Spleen (tissue), 11 donors: ENCODE data around the gene KIF12. TPM values are rescaled to one million over a fixed set of nuclear protein-coding genes. Genes with fewer than 3 reads are reported as not detected.

ENCODE experiments used
- DNase-seq: peaks from one replicate; pipeline ENCODE4 v3.0.0-alpha.2; 2020
- H3K27ac ChIP-seq, 8 donors: fragments of 200-600 bp; sonication (generic) in 7 of 8; 1 replicate in 4 of 8; 2 replicates in 4 of 8; pipeline versions ENCODE4 v1.5.0 to v1.8.0; 2016 to 2021; ENCODE audit warnings: inconsistent platforms in 4 of 8, mild to moderate bottlenecking in 4 of 8, moderate library complexity in 1 of 8
- H3K27me3 ChIP-seq, 7 donors: fragments of 200-600 bp; sonication (generic) in 6 of 7; replicated peaks in 1 of 7; 1 replicate in 4 of 7; 2 replicates in 3 of 7; pipeline versions ENCODE4 v1.5.0 to v1.8.0; 2016 to 2021; ENCODE audit warnings: inconsistent platforms in 3 of 7, mild to moderate bottlenecking in 1 of 7
- H3K36me3 ChIP-seq, 6 donors: fragments of 200-600 bp; sonication (generic) in 5 of 6; 1 replicate in 4 of 6; 2 replicates in 2 of 6; pipeline versions ENCODE4 v1.5.0 to v1.8.0; 2016 to 2021; ENCODE audit warnings: inconsistent platforms in 2 of 6
- H3K4me1 ChIP-seq, 6 donors: fragments of 200-600 bp; sonication (generic) in 5 of 6; 1 replicate in 3 of 6; 2 replicates in 3 of 6; pipeline versions ENCODE4 v1.5.0 to v1.8.0; 2016 to 2021; ENCODE audit warnings: inconsistent platforms in 3 of 6
- H3K4me3 ChIP-seq, 8 donors: fragments of 200-600 bp; sonication (generic) in 7 of 8; 1 replicate in 4 of 8; 2 replicates in 4 of 8; pipeline versions ENCODE4 v1.5.0 to v1.8.0; 2016 to 2021; ENCODE audit warnings: inconsistent platforms in 4 of 8, mild to moderate bottlenecking in 4 of 8, moderate library complexity in 2 of 8
- H3K9me3 ChIP-seq, 8 donors: fragments of 200-600 bp; sonication (generic) in 7 of 8; 1 replicate in 4 of 8; 2 replicates in 4 of 8; pipeline versions ENCODE4 v1.5.0 to v1.8.0; 2016 to 2021; ENCODE audit warnings: inconsistent platforms in 4 of 8
- CTCF ChIP-seq, 11 experiments: fragments of 200-600 bp in 7 of 11; fragments of 450-650 bp in 4 of 11; sonication (generic) in 4 of 11; IDR thresholded peaks in 8 of 11; conservative IDR thresholded peaks in 3 of 11; 1 replicate in 7 of 11; 2 replicates in 4 of 11; pipeline versions ENCODE4 v1.4.0 to v1.8.0; 2016 to 2021; ENCODE audit warnings: antibody characterized with exemption in 11 of 11, inconsistent platforms in 4 of 11, mild to moderate bottlenecking in 1 of 11
- POLR2A ChIP-seq, 3 donors: fragments of 450-650 bp; IDR thresholded peaks; one replicate each; pipeline ENCODE4 v1.5.1; 2017; ENCODE audit warnings: antibody characterized with exemption in 3 of 3, mild to moderate bottlenecking in 1 of 3
- POLR2AphosphoS5 ChIP-seq, 3 donors: sonication (generic); formaldehyde crosslinking; IDR thresholded peaks; one replicate each; pipeline ENCODE4 v1.5.1; 2017; ENCODE audit warnings: antibody characterized with exemption in 3 of 3
- WGBS, 5 donors: extraction: QIAGEN DNeasy Blood & Tissue Kit in 3 of 5; methylation state at CpG; one replicate each; pipeline versions ENCODE4 v1.1.5 to v1.1.7; 2013 to 2018; 5-methylcytosine and 5-hydroxymethylcytosine counted together
- intact Hi-C: fragments of 100-400 bp; cut with DNase I; formaldehyde crosslinking; loops from one replicate; pipeline ENCODE4 v1.15.0; 2023; ENCODE audit warnings: low total_unique reads
- polyA plus RNA-seq, 3 donors: library from polyadenylated mRNA; stranded (reverse); fragments of 200-250 nt; gene quantifications; one replicate each; pipeline ENCODE4 v1.2.1, GENCODE V29; 2013
- total RNA-seq, 7 donors: library from RNA; depleted of rRNA in 3 of 7; stranded (reverse); fragments of >200 nt in 3 of 7; fragmentation: NEBNext Ultra II Directional in 4 of 7; extraction: Animal tissue kit (Norgen Biotek cat#: 25700) in 4 of 7; gene quantifications; one replicate each; pipeline versions ENCODE4 v1.1.0 to v1.2.1, GENCODE V29; 2016 to 2021
- donor health status: healthy with polysubstance abuse.
- donor health status: DM: no; HTN: no; CAD: no; lungs with moderate emphysema.
- donor health status: DM: no; HTN: no; CAD: no.
- donor health status: Bipolar disorder and iron deficiency.
- donor health status: healthy.
- donor health status: DM: no; HTN: no; CAD: no.
- donor health status: DM: yes; HTN: yes; CAD: no.

The KIF12 gene
- total and polyA plus RNA-seq, 10 donors = 0.20 to 1.5 (median 0.26) TPM; not detected in 5

GRCh38 chr9:114121227-114122135 is 22.4 kb upstream of the KIF12 start:
- DNase-seq = peak; percentile 39

DNA sequence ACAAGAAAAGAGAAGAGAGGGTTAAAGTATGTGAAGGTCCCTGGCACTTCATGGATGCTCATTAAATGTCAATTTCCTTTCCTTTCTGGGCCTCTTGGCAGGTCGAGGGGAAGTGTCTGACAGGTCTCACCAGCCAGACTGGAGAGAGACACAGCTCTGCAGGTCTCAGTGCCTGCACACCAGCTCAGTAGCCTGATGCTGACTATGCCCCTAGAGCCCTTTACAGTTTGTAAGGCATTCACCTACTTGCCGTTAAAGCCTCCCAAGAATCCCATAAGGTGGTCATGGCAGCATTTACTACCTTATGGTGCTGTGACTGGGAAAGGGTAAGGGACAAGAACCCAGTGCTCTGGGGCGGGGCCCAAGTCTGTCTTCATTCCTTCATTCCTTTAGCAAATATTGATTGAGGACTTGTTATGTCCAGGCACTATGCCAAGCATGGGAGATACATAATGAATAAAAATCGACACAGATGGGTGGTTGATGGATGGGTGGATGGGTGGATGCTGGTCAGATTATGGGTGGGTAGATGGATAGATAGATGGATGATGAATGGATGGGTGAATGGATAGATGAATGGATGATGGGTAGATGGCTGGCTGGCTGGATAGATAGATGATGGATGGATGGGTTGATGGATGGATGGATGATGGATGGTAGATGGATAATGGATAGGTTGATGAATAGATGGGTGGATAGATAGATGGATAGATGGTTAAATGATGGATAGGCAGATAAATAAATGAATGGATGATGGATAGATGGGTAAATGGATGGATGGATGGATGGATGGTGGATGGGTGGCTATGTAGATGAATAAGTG is 21.3 kb upstream of the KIF12 start:
- 56 to 65% (median 62%) methylated on average over 4 of the region's 4 CpGs for WGBS, 5 donors
- TF ChIP-seq POLR2A (IDR thresholded peaks at IDR 0.05) = no peak
- no peak overlapping the region for H3K27ac ChIP-seq
- no peak overlapping the region for H3K4me3 ChIP-seq
- H3K9me3 ChIP-seq = no peaks in the 10 kb centered on the region
- H3K36me3 ChIP-seq = no peaks in the 10 kb centered on the region
- peaks cover 0 to 34% (median 0%) of the 10 kb centered on the region in 7 donors for H3K27me3 ChIP-seq
- intact Hi-C loops = no loop called here
- peak; percentile 13 for DNase-seq
- no peaks in the 10 kb centered on the region for H3K4me1 ChIP-seq

More at GRCh38 chr9:114121227-114122135, 22.4 kb upstream of the KIF12 start:
- H3K36me3 ChIP-seq = no peaks in the 10 kb centered on the region
- H3K27ac ChIP-seq = no peak overlapping the region
- intact Hi-C loops = no loop called here
- no peak for TF ChIP-seq POLR2AphosphoS5 (IDR thresholded peaks at IDR 0.05)
- no peak for TF ChIP-seq POLR2A (IDR thresholded peaks at IDR 0.05)
- TF ChIP-seq CTCF (IDR thresholded peaks at IDR 0.05 in 8 of 11, conservative IDR thresholded peaks at IDR 0.05 in 3 of 11) = no peak
- H3K4me3 ChIP-seq = no peak overlapping the region
- no peaks in the 10 kb centered on the region for H3K4me1 ChIP-seq
- WGBS, 5 donors = 67 to 88% (median 79%) methylated on average over 11 to 16 of the region's 16 CpGs
- peaks cover 0 to 27% (median 0%) of the 10 kb centered on the region in 7 donors for H3K27me3 ChIP-seq
- no peaks in the 10 kb centered on the region for H3K9me3 ChIP-seq

DNA sequence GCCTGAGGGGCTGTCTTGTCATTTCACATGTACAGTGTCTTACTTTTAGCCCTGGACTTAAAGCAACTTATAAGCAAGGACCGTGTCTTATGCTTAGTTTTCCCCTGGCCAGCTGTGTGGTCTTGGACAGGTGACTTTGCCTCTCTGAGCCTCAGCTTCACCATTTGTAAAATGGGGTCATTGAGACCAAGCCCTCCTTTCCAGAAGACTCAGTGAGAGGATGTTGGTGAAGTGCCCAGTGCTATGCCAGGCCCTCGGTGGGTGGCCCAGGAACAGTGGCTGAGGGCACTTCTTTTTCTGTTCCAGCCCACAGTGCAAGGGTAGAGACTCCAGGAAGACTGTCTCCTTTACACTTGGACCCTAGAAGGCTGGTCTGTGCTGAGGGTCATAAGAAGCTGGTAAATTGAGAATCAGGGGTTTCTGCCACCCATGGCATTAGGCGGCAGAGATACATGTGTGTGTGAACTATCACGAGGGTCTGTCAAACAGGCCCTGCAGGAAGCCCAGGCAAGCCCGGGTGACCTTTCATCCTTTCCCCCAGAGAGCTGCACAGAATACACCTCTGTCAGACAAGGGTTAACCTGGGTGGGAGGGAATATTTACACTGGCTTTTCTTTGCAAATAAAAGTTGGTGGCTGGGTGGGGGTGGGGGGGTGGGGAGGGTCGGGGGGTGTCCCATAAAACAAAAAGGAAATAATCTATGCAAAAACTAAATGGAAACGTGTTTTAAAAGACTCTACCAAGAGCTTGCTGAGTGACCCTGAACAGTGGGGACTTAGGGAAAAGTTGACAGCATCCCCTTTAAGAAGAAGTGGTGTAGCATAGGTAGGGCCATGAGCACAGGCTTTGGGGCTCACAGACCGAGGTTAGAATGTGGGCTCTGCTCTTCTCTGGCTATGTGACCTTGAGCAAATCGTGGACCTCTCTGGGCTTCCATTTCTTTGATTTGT is 20.4 kb upstream of the KIF12 start:
- intact Hi-C loops = no loop called here
- no peak overlapping the region for H3K4me3 ChIP-seq
- DNase-seq = peak; percentile 4
- H3K27me3 ChIP-seq = peaks cover 0 to 34% (median 0%) of the 10 kb centered on the region in 7 donors
- H3K36me3 ChIP-seq = no peaks in the 10 kb centered on the region
- H3K9me3 ChIP-seq = no peaks in the 10 kb centered on the region
- no peak for TF ChIP-seq POLR2AphosphoS5 (IDR thresholded peaks at IDR 0.05)
- no peak for TF ChIP-seq CTCF (IDR thresholded peaks at IDR 0.05 in 8 of 11, conservative IDR thresholded peaks at IDR 0.05 in 3 of 11)
- TF ChIP-seq POLR2A (IDR thresholded peaks at IDR 0.05) = no peak
- H3K27ac ChIP-seq = no peak overlapping the region
- H3K4me1 ChIP-seq = no peaks in the 10 kb centered on the region
- 57 to 70% (median 62%) methylated on average over 8 to 9 of the region's 9 CpGs for WGBS, 5 donors
